ENCODE measurements around the gene SATB2.

Gene SATB2

DNA sequence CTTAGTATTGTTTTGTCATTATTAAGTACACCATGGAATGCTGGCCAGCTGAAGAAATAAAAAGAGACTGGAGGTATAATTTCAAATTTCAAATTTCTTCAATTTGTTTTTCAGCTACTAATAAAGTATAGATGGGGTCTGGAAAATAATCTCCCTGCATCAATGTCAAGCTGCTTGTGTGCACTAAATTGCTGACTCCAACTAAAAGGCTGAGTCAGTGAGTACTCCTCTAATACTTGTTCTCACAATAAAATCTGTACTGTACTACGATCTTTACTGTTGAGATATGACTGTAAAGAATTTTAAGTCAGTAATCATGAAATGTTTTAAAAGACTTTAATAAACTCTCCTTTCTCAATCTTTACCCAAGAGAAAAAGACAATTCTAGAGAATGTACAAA, 131.9 kb downstream of the SATB2 start:
- POLR2A ChIA-PET: no interaction called here
- DNase-seq (ENCODE audit: low read depth, low spot score): no peak
- CTCF ChIA-PET: no interaction called here
- TF ChIP-seq, protein P1, sequence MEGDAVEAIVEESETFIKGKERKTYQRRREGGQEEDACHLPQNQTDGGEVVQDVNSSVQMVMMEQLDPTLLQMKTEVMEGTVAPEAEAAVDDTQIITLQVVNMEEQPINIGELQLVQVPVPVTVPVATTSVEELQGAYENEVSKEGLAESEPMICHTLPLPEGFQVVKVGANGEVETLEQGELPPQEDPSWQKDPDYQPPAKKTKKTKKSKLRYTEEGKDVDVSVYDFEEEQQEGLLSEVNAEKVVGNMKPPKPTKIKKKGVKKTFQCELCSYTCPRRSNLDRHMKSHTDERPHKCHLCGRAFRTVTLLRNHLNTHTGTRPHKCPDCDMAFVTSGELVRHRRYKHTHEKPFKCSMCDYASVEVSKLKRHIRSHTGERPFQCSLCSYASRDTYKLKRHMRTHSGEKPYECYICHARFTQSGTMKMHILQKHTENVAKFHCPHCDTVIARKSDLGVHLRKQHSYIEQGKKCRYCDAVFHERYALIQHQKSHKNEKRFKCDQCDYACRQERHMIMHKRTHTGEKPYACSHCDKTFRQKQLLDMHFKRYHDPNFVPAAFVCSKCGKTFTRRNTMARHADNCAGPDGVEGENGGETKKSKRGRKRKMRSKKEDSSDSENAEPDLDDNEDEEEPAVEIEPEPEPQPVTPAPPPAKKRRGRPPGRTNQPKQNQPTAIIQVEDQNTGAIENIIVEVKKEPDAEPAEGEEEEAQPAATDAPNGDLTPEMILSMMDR (IDR thresholded peaks at IDR 0.05; ENCODE audit: insufficient read depth, low read length, missing control alignments): no peak
- H3K4me3 ChIP-seq (ENCODE audit: low read depth, low read length): no peak overlapping the region

DNA sequence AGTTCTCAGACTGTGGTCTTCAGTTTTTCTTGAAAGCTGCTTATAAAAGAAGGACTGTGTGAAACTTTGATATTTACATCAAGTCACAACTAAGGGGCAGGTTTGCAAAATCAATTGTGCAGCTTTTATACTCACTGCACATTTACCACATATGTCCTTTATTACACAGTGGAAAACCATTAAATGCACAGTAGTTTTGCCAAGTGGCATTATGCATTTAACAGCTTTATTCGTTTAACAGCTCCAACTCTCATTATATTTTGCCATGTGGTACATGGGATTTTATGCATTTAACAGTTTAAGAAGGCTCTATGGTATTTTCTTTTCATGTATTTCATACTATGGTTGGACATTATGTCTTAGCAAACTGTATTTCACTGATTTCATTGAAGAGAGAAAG, 135.6 kb downstream of the SATB2 start:
- ChIA-PET CTCF (interaction anchor here (1.0 to 1.4 kb wide), 2 partner anchors 9 to 167 kb away, joined by 3 read pairs; no protein-coding TSS in a partner anchor), POLR2A (no interaction called here)
- no peak overlapping the region for H3K4me3 ChIP-seq (ENCODE audit: low read depth, low read length)
- TF ChIP-seq, protein P1 (IDR thresholded peaks at IDR 0.05; ENCODE audit: insufficient read depth, low read length, missing control alignments): no peak
- no peak for DNase-seq (ENCODE audit: low read depth, low spot score)

DNA sequence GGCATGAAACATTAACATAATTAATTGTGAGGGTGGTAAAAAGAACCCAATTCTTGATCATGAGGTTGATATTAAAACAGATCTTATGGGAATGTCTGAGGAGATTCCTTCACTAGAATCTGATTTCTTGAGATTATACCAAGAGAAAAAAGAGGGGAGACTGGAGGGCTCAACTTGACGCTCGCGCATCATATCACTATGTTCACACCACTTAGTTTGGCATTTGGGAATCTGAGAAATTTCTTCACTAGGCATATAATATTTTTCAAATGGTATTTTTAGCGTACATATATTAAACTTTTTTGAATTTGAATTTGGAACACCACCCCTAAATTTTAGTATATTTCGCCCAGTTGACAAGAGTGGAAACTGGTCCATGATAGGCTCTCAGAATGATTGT, 140.1 kb downstream of the SATB2 start:
- no peak overlapping the region for H3K4me3 ChIP-seq (ENCODE audit: low read depth, low read length)
- no peak for DNase-seq (ENCODE audit: low read depth, low spot score)
- POLR2A ChIA-PET: no interaction called here
- TF ChIP-seq, protein P1 (IDR thresholded peaks at IDR 0.05; ENCODE audit: insufficient read depth, low read length, missing control alignments): no peak
- CTCF ChIA-PET: no interaction called here

DNA sequence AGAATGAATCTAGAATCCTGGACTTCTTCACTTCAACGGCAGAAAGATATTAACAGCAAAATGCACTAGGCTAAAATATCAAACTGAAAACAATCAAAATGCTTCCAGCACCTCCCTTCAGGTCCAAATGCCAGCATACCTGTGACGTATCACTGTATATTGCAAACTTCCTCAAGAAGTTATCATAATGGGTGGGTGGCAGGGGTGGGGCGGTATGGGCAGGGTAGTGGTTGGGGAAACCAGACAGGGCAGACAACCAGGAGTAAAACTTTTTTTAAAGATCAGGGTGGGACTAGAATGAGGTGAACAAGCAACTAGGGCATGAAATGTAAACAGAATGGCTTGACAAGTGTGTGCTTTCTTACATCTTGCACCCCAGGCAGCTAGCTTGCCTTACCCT, 140.9 kb downstream of the SATB2 start:
- POLR2A ChIA-PET: no interaction called here
- no peak for DNase-seq (ENCODE audit: low read depth, low spot score)

DNA sequence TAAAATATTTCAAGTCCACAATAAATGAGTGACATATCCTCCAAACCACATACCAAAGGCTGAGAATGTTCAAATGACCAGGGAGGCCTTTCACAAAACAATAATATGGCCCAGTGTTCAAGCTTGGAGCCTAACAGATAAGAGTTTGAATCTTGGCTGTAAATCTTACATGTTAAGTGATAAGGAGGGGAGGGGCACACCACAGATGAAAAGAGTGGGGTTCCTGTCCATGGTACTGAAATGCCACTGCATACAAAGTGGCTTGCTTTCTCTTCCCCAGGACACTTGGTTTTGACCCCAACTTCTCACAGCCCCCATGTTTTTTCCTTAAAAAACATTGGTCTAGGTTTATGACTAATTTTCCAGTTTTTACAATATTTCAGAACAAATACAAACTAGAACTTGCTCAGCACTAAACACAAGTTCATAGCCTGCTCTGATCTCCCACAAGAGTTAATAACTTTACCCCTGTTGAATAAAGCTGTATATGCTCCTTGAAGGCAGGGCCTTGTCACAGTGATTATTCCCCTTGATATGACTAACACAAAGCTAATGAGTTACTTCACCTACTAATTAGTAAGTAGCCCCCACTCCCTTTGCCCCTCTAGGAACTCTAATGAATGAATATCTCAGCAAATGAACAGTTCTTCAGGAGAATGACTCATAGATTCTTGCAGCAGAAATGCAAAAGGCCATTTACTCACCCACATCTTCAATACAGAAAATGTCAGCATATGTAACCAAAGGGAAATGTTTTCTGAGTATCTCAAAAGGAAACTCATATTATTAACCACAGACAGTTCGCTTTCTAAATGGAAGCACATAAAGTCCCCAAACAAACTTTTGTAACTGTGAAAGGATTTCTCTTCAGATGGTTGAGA, 142.2 kb downstream of the SATB2 start:
- TF ChIP-seq, protein P1 (IDR thresholded peaks at IDR 0.05; ENCODE audit: insufficient read depth, low read length, missing control alignments): no peak
- ChIA-PET POLR2A (no interaction called here), CTCF (interaction anchor here (1.2 kb wide), 1 partner anchor 10 kb away, joined by 3 read pairs; no protein-coding TSS in a partner anchor)
- no peak overlapping the region for H3K4me3 ChIP-seq (ENCODE audit: low read depth, low read length)
- DNase-seq (ENCODE audit: low read depth, low spot score): no peak

More for the DNA sequence above, 140.9 kb downstream of the SATB2 start:
- TF ChIP-seq, protein P1 (IDR thresholded peaks at IDR 0.05; ENCODE audit: insufficient read depth, low read length, missing control alignments): no peak
- no peak overlapping the region for H3K4me3 ChIP-seq (ENCODE audit: low read depth, low read length)
- CTCF ChIA-PET: no interaction called here

DNA sequence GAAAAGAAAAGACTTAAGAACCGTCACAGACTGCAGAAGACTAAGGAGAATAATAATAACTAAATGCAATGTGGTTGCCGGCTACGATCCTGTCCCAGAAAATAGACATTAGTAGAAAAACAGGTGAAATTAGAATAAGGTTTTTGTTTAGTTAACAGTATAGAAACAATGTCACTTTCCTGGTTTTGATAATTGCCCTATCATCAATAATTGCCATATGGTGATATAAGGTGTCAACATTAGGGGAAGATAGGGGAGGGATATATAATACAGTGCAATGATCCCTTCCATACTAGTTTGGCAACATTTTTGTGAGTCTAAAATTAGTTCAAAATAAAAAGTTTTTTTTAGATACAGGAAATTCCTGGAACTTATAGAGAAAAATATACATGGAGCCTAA, 144.8 kb downstream of the SATB2 start:
- TF ChIP-seq, protein P1 (IDR thresholded peaks at IDR 0.05; ENCODE audit: insufficient read depth, low read length, missing control alignments): no peak
- ChIA-PET POLR2A (no interaction called here), CTCF (no interaction called here)
- no peak for DNase-seq (ENCODE audit: low read depth, low spot score)
- H3K4me3 ChIP-seq (ENCODE audit: low read depth, low read length): no peak overlapping the region
